Measurements from ENCODE around the gene XYLT1.

Gene XYLT1

DNA sequence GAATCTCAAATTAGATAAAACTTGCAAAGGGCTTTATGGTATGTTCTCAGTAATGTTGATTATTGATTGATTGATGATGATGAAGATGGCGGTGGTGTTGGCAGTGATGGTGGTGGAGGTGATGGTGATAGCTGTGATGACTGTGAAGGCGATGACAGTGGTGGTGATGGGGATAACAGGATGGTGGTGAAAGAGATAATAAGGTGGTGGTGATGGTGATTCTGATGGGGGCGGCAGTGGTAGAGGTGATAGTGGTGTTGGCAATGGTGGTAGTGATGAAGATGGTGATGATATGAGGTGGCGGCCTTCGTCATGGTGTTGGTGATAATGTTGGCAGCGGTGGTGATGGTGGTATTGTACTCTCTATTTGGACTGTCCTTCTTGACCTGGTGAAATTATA, 238.3 kb downstream of the XYLT1 start:
- no peak for DNase-seq (ENCODE audit: low read depth, low spot score)

DNA sequence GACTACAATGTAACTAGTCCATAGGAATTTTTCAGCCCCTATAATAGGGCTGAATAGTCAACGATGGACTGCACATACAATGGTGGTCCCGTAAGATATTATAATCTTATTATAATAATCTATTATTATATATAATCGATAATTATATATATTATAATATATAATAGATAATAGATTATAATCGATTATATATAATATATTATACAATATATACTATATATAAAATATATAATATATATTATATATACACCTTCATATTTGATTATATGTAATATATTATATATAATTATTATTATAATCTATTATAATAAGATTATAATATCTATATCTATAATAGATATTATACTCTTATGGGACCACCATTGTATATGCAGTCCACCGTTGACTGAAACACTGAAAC, 238.8 kb downstream of the XYLT1 start:
- no peak for DNase-seq (ENCODE audit: low read depth, low spot score)

- no peak for DNase-seq (ENCODE audit: low read depth, low spot score)
Measured at GRCh38 chr16:17230932-17231581, 239.7 kb downstream of the XYLT1 start.

GRCh38 chr16:17229766-17230165, 241.0 kb downstream of the XYLT1 start:
- no peak for DNase-seq (ENCODE audit: low read depth, low spot score)

- DNase-seq (ENCODE audit: low read depth, low spot score) = no peak
Measured at GRCh38 chr16:17229131-17229530, 241.6 kb downstream of the XYLT1 start.

GRCh38 chr16:17228708-17229055, 242.1 kb downstream of the XYLT1 start:
- no peak for DNase-seq (ENCODE audit: low read depth, low spot score)

- DNase-seq (ENCODE audit: low read depth, low spot score) = no peak
Measured at GRCh38 chr16:17228048-17228707, 242.6 kb downstream of the XYLT1 start.

GRCh38 chr16:17227278-17227677, 243.5 kb downstream of the XYLT1 start:
- DNase-seq (ENCODE audit: low read depth, low spot score) = no peak

GRCh38 chr16:17225541-17225940, 245.2 kb downstream of the XYLT1 start:
- DNase-seq (ENCODE audit: low read depth, low spot score) = no peak

DNA sequence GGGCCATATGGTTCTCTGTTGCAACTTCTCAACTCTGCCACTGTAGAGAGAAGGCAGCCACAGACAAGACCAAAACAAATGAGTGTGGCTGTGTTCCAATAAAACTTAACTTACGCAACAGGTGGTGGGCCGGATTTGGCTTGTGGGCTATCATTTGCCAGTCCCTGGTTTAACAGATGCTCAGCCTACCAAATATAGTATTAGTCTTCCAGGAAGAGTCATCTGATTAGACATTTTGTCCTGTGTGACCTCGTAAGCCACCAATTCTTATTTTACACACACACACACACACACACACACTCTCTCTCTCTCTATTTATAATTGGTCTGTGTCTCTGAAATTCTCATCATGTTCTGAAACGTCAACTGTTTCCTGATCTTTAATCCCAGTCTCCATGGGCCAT, 245.9 kb downstream of the XYLT1 start:
- no peak for DNase-seq (ENCODE audit: low read depth, low spot score)

DNA sequence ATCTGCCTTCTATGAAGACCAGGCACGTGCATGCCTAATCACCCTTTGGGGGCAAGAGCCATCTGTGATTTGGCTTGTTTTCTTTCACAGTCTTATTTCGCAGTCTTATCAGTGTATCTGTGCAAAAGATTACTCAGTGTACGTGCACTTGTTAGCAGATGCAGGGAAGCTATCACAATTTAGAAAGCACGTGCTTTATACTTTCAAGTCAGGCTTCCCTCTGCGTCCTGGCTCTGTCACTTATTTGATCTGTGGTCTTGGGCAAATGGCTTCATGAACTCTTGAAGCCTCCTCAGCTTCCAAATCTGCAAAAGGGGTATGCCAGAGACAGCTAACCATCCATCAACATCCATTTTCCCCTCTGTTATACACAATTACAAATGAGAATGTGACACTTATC, 246.4 kb downstream of the XYLT1 start:
- DNase-seq (ENCODE audit: low read depth, low spot score) = no peak

DNA sequence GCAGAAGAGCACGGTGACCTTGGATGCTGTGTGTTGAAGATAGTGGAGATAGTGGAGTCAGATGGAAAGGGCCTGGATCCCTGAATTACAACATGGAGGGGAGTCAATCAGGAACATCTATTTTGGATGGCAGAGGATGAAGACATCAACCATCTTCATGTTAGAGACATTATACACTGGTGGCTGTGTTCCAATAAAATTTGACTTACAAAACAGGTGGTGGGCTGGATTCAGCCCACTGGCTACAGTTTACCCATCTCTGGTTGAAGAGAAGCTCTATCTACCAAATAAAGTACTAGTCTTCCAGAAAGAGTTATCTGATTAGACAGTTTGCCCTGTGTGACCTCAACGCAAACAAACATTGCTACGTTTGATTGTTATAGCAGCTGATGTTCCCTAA, 247.2 kb downstream of the XYLT1 start:
- no peak for DNase-seq (ENCODE audit: low read depth, low spot score)

- no peak for DNase-seq (ENCODE audit: low read depth, low spot score)
Measured at GRCh38 chr16:17222871-17223401, 247.8 kb downstream of the XYLT1 start.

GRCh38 chr16:17219991-17220390, 250.8 kb downstream of the XYLT1 start:
- DNase-seq (ENCODE audit: low read depth, low spot score) = no peak

- DNase-seq (ENCODE audit: low read depth, low spot score) = no peak
Measured at GRCh38 chr16:17215936-17216335, 254.8 kb downstream of the XYLT1 start.

DNA sequence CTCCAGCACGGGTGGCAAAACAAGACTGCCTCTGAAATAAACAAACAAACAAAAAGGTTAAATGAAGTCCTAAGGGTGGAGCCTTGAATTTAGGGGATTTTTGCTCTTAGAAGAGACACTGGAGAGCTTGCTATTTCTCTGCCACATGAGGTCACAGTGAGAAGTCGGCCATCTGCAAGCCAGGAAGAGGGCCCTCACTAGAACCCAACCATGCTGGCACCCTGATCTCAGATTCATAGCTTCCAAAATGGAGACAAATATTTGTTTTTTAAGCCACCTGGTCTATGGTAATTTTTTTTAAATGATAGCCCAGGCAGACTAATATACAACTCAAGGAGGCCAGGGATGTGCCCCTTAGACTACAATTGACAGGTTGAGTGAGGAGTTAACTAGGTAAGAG, 255.5 kb downstream of the XYLT1 start:
- no peak for DNase-seq (ENCODE audit: low read depth, low spot score)

DNA sequence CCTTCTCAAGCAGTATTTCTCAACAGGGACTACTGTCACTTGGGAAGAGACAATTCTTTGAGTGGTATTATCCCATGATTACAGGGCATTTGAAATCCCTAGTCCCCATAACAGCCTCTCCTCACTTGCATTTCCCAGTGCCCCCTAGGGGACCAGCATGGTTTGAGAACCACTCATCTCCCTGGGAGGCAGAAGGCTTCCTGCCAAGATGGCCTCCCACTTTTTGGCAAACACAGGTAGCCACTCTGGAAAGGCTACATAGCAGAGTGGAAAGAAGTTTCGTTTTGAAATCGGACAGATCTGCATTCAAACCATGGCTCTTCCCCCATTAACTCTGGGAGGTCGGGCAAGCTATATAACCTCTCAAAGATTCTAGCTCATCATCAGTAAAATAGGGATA, 256.8 kb downstream of the XYLT1 start:
- DNase-seq (ENCODE audit: low read depth, low spot score) = no peak

- DNase-seq (ENCODE audit: low read depth, low spot score) = no peak
Measured at GRCh38 chr16:17213025-17213424, 257.7 kb downstream of the XYLT1 start.

GRCh38 chr16:17212606-17213005, 258.2 kb downstream of the XYLT1 start:
- DNase-seq (ENCODE audit: low read depth, low spot score) = no peak

GRCh38 chr16:17211797-17212196, 259.0 kb downstream of the XYLT1 start:
- no peak for DNase-seq (ENCODE audit: low read depth, low spot score)

DNA sequence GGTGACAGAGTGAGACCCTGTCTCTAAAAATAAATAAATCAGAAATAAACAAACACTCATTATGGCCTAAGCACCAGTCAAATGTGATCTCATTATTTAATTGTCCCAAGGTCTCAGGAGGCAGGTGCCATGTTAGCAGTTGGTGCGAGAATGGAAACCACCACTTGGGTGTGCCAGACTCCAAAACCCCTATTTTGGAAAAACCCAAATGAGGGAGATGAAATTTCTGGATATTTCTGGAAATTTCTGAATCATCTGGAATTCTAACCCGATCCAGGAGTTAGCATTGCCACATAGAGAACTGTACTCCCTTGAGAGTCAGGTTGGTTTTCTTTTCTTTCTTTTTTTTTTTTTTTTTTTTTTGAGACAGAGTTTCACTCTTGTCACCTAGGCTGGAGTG, 264.0 kb downstream of the XYLT1 start:
- DNase-seq (ENCODE audit: low read depth, low spot score) = no peak

DNA sequence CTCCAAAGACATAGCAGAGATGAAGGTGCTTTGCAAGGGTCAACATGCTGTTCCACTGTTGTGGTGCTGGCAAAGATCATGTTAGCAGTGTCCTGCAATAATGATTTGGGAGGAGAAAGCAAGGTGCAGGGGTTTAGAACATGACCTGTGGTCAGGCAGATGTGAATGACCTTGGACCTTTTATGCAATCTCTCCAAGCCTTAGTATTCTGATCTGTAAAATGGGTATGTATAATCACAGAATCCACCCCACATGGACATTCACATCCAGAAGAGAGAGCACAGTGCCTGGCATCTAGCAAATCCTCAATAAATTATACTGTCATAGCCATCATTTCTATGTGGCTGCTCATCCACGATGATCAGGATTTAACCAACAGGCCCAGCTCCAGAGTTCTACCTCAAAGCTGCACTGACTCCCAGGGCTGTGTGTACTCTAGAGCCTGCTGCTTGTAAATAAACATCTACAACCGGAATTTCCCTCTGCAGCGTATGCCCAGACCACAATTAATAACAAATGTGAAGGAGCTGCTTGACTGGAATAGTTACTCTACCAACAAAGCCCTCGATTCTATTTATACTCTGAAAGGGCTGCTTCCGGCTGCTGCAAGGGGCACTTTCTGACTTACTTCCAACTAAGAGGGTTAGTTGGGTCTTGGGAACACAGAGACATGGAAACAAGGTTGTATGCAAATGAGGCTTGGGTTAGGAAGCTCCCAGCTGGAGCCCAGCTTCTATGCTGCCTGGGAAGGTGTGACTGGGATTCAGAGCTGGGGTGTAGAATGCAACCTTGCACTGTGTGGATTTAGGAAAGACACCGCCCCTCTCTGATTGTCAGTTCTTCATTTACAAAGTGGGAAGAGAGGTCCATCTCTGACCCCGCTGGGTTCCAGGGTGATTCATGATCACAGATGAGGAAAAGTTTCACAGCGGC, 265.2 kb downstream of the XYLT1 start:
- DNase-seq (ENCODE audit: low read depth, low spot score) = no peak

Data from activated CD4-positive, CD25-positive, alpha-beta regulatory T cell treated with anti-CD3 and anti-CD28 coated beads, Interleukin-2, amount 50 U/mL, for 16 hours (primary cell).